ENCODE data around the gene GFRA1.

The GFRA1 gene

GRCh38 chr10:116240157-116240950 lies 32.7 kb downstream of the GFRA1 start:
- DNase-seq (ENCODE audit: low read depth), result no peak

- DNase-seq (ENCODE audit: low read depth), result no peak
Measured at GRCh38 chr10:116239229-116239628, 33.8 kb downstream of the GFRA1 start.

GRCh38 chr10:116237970-116238369 lies 35.0 kb downstream of the GFRA1 start:
- no peak for DNase-seq (ENCODE audit: low read depth)

- no peak for DNase-seq (ENCODE audit: low read depth)
Measured at GRCh38 chr10:116237260-116237659, 35.7 kb downstream of the GFRA1 start.

- no peak for DNase-seq (ENCODE audit: low read depth)
Measured at GRCh38 chr10:116233230-116233629, 39.8 kb downstream of the GFRA1 start.

- no peak for DNase-seq (ENCODE audit: low read depth)
Measured at GRCh38 chr10:116232613-116233012, 40.4 kb downstream of the GFRA1 start.

- DNase-seq (ENCODE audit: low read depth), result no peak
Measured at GRCh38 chr10:116226766-116227165, 46.2 kb downstream of the GFRA1 start.

- DNase-seq (ENCODE audit: low read depth), result no peak
Measured at GRCh38 chr10:116226053-116226452, 47.0 kb downstream of the GFRA1 start.

GRCh38 chr10:116223289-116223688 lies 49.7 kb downstream of the GFRA1 start:
- DNase-seq (ENCODE audit: low read depth), result no peak

GRCh38 chr10:116221053-116221452 lies 52.0 kb downstream of the GFRA1 start:
- DNase-seq (ENCODE audit: low read depth), result no peak

GRCh38 chr10:116216676-116217075 lies 56.3 kb downstream of the GFRA1 start:
- no peak for DNase-seq (ENCODE audit: low read depth)

GRCh38 chr10:116215651-116216050 lies 57.4 kb downstream of the GFRA1 start:
- no peak for DNase-seq (ENCODE audit: low read depth)

- no peak for DNase-seq (ENCODE audit: low read depth)
Measured at GRCh38 chr10:116211682-116212081, 61.3 kb downstream of the GFRA1 start.

GRCh38 chr10:116210588-116211346 lies 62.2 kb downstream of the GFRA1 start:
- no peak for DNase-seq (ENCODE audit: low read depth)

- no peak for DNase-seq (ENCODE audit: low read depth)
Measured at GRCh38 chr10:116209781-116210180, 63.2 kb downstream of the GFRA1 start.

GRCh38 chr10:116208956-116209567 lies 63.9 kb downstream of the GFRA1 start:
- DNase-seq (ENCODE audit: low read depth), result no peak

GRCh38 chr10:116207690-116208089 lies 65.3 kb downstream of the GFRA1 start:
- no peak for DNase-seq (ENCODE audit: low read depth)

GRCh38 chr10:116203661-116204060 lies 69.3 kb downstream of the GFRA1 start:
- DNase-seq (ENCODE audit: low read depth), result no peak

- no peak for DNase-seq (ENCODE audit: low read depth)
Measured at GRCh38 chr10:116201670-116202430, 71.2 kb downstream of the GFRA1 start.

- DNase-seq (ENCODE audit: low read depth), result no peak
Measured at GRCh38 chr10:116201011-116201410, 72.0 kb downstream of the GFRA1 start.

- DNase-seq (ENCODE audit: low read depth), result no peak
Measured at GRCh38 chr10:116198676-116199035, 74.3 kb downstream of the GFRA1 start.

GRCh38 chr10:116197946-116198675 lies 74.9 kb downstream of the GFRA1 start:
- no peak for DNase-seq (ENCODE audit: low read depth)
